Tibial nerve (tissue), 4 donors: ENCODE measurements around the gene KCNQ1.

ENCODE experiments used
- CTCF ChIP-seq, 5 experiments: fragments of 200-600 bp in 3 of 5; fragments of 450-650 bp in 2 of 5; sonication (generic) in 3 of 5; IDR thresholded peaks; one replicate each; pipeline ENCODE4 v1.5.1; 2016 to 2019; ENCODE audit warnings: antibody characterized with exemption in 5 of 5, mild to moderate bottlenecking in 3 of 5, moderate library complexity in 2 of 5
- EP300 ChIP-seq, 2 donors: sonication (generic); formaldehyde crosslinking; IDR thresholded peaks; one replicate each; pipeline ENCODE4 v1.6.1; 2017; ENCODE audit warnings: antibody characterized with exemption in 2 of 2, mild to moderate bottlenecking in 1 of 2
- POLR2A ChIP-seq, 2 donors: fragments of 450-650 bp; IDR thresholded peaks; one replicate each; pipeline ENCODE4 v1.6.1; 2017; ENCODE audit warnings: antibody characterized with exemption in 2 of 2, mild to moderate bottlenecking in 2 of 2, moderate library complexity in 2 of 2

- TF ChIP-seq POLR2A (IDR thresholded peaks at IDR 0.05): no peak
- no peak for TF ChIP-seq CTCF (IDR thresholded peaks at IDR 0.05)
- no peak for TF ChIP-seq EP300 (IDR thresholded peaks at IDR 0.05)
Observed at GRCh38 chr11:2815762-2816496, 371.1 kb downstream of the KCNQ1 start.
